ENCODE data around the gene JUN. TPM values are rescaled to one million over a fixed set of nuclear protein-coding genes. Genes with fewer than 3 reads are reported as not detected.

Gene JUN
- total and polyA plus RNA-seq, 2 of the 4 experiments (the other 2 are of a cell fraction) = 46.6 to 89.1 TPM

DNA sequence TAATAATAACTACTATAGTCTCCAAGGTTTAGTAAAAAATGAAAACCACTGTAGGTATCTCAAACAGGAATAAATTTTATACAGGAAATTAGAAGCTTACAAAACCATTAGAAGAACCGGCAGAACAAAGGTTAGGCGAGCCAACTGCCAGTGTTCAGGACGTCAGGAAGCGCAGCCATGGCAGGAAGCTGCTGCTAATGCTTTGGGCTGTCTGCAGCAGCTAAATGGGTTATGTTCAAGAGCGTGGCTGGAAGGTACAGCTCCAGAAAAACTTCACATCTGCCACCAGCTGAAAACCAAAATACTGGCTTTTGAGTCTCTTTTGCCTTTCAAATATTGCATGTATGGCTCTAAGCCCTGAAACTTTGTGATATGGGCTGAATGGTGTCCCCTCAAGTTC lies 48.3 kb downstream of the JUN start:
- no peaks in the 10 kb centered on the region for H3K4me1 ChIP-seq (ENCODE audit: control insufficient read depth, insufficient read depth, low read length)
- no peaks in the 10 kb centered on the region for H3K9me3 ChIP-seq (ENCODE audit: control insufficient read depth, insufficient read depth, low read length)
- H3K56ac ChIP-seq (ENCODE audit: extremely low read depth, insufficient read depth, low read length) = no peak overlapping the region
- H3K36me3 ChIP-seq (ENCODE audit: control insufficient read depth, insufficient read depth, low read length) = no peaks in the 10 kb centered on the region
- no peak for DNase-seq
- no peak overlapping the region for H2BK5ac ChIP-seq (ENCODE audit: low read depth, low read length, poor library complexity, severe bottlenecking)
- H3K4me2 ChIP-seq (ENCODE audit: low read depth, low read length) = no peak overlapping the region
- no peaks in the 10 kb centered on the region for H3K27me3 ChIP-seq (ENCODE audit: control insufficient read depth, insufficient read depth, low read length)
- no peak overlapping the region for H4K91ac ChIP-seq (ENCODE audit: insufficient read depth, low read depth, low read length)
- BruUV-seq (replicated peaks) = no TSS peak
- H2BK15ac ChIP-seq (ENCODE audit: low read depth, low read length) = no peak overlapping the region
- no peak overlapping the region for H2AK9ac ChIP-seq (replicated peaks; ENCODE audit: low read depth, low read length, poor library complexity)
- no peak overlapping the region for H3K14ac ChIP-seq (replicated peaks; ENCODE audit: low read depth, low read length)
- POLR2A ChIA-PET (ENCODE audit: unreplicated experiment) = no interaction called here
- H2AFZ ChIP-seq (replicated peaks; ENCODE audit: low read length, poor library complexity) = no peak overlapping the region
- WGBS, 2 experiments (ENCODE audit: extremely low coverage in 2 of 2, insufficient read length in 1 of 2) = no CpG with 5 or more reads among the region's 5 CpGs
- TF ChIP-seq NFE2L2 (IDR thresholded peaks at IDR 0.05; ENCODE audit: low read depth, low read length) (no peak), BHLHE40 (IDR thresholded peaks at IDR 0.05; ENCODE audit: low read depth, low read length) (no peak), MXI1 (IDR thresholded peaks at IDR 0.05; ENCODE audit: borderline replicate concordance, low read depth, low read length) (no peak), MAFK (IDR thresholded peaks at IDR 0.05; ENCODE audit: low read depth, low read length) (no peak), RFX5 (IDR thresholded peaks at IDR 0.05; ENCODE audit: low read depth, low read length) (no peak), RCOR1 (IDR thresholded peaks at IDR 0.05; ENCODE audit: insufficient replicate concordance, low read length) (no peak), FOS (IDR thresholded peaks at IDR 0.05; ENCODE audit: low read depth, low read length) (no peak), CEBPB (IDR thresholded peaks at IDR 0.05; ENCODE audit: low read depth, low read length) (no peak), POLR2A (IDR thresholded peaks at IDR 0.05; ENCODE audit: low read depth, low read length) (no peak), SMC3 (IDR thresholded peaks at IDR 0.05; ENCODE audit: low read depth, low read length) (no peak)
- TF ChIP-seq, protein P1, sequence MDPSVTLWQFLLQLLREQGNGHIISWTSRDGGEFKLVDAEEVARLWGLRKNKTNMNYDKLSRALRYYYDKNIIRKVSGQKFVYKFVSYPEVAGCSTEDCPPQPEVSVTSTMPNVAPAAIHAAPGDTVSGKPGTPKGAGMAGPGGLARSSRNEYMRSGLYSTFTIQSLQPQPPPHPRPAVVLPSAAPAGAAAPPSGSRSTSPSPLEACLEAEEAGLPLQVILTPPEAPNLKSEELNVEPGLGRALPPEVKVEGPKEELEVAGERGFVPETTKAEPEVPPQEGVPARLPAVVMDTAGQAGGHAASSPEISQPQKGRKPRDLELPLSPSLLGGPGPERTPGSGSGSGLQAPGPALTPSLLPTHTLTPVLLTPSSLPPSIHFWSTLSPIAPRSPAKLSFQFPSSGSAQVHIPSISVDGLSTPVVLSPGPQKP (IDR thresholded peaks at IDR 0.05; ENCODE audit: borderline replicate concordance, low read depth, low read length) = no peak
- TF ChIP-seq, protein P2, sequence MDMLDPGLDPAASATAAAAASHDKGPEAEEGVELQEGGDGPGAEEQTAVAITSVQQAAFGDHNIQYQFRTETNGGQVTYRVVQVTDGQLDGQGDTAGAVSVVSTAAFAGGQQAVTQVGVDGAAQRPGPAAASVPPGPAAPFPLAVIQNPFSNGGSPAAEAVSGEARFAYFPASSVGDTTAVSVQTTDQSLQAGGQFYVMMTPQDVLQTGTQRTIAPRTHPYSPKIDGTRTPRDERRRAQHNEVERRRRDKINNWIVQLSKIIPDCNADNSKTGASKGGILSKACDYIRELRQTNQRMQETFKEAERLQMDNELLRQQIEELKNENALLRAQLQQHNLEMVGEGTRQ (IDR thresholded peaks at IDR 0.05; ENCODE audit: low read depth, low read length) = no peak
- H4K8ac ChIP-seq (ENCODE audit: low read depth in 2 of 2, low read length in 2 of 2) = no peak overlapping the region
- no peaks in the 10 kb centered on the region for H4K20me1 ChIP-seq (ENCODE audit: insufficient read depth, low read length)
- H3K23ac ChIP-seq (ENCODE audit: low read depth, low read length) = no peak overlapping the region
- H3K4me3 ChIP-seq (ENCODE audit: insufficient read depth, low read depth, low read length) = no peak overlapping the region
- CTCF ChIA-PET = interaction anchor here (0.8 kb wide), 1 partner anchor 24 kb away, joined by 3 read pairs; no protein-coding TSS in a partner anchor
- no peak overlapping the region for H2AK5ac ChIP-seq (ENCODE audit: low read depth, low read length)
- H3K18ac ChIP-seq (ENCODE audit: low read depth, low read length) = no peak overlapping the region
- 0 out of 2 replicates have a peak, but pooled peaks cover 2% of the 10 kb centered on the region for H3K9me1 ChIP-seq (ENCODE audit: insufficient read depth, low read length)
- no peak for ATAC-seq (ENCODE audit: low read depth)
- H3K4ac ChIP-seq (ENCODE audit: low read depth, low read length) = no peak overlapping the region
- dilution Hi-C loops (cut with HindIII; ENCODE audit: low sequenced_read_pairs, unreplicated experiment) = loop anchor here (25.0 kb wide), 1 partner anchor 1027 kb away; no protein-coding TSS in a partner anchor
- no peak overlapping the region for H4K5ac ChIP-seq (ENCODE audit: low read depth, low read length)
- H2BK20ac ChIP-seq (ENCODE audit: low read depth, low read length) = no peak overlapping the region
- H2BK120ac ChIP-seq (ENCODE audit: low read depth, low read length) = no peak overlapping the region
- H3K27ac ChIP-seq (ENCODE audit: insufficient read depth, low read length) = no peak overlapping the region
- intact Hi-C loops (cut with micrococcal nuclease) = no loop called here
- H3K79me1 ChIP-seq (ENCODE audit: low read depth in 1 of 2, low read length in 2 of 2) = no peaks in the 10 kb centered on the region
- in situ Hi-C loops (cut with MboI; ENCODE audit: low sequenced_read_pairs) = loop anchor here (5.0 to 25.0 kb wide), 2 partner anchors 1022 to 1202 kb away; partner anchors contain the start of gene CYP2J2
- H3K9ac ChIP-seq (ENCODE audit: low read depth, low read length) = no peak overlapping the region

Measured in IMR-90 (cell line).